Measurements from ENCODE around the gene UBE2J2. TPM values are rescaled to one million over a fixed set of nuclear protein-coding genes. Genes with fewer than 3 reads are reported as not detected.

The UBE2J2 gene
- total and polyA plus RNA-seq, 7 experiments from 2014 or later, result 62.3 to 92.2 (median 84.1) TPM

GRCh38 chr1:1310109-1310385, 36.4 kb upstream of the UBE2J2 start:
- ATAC-seq, result no peak
- peak overlapping the region in 2 of 9 donors; percentile 33 to 63 for H3K27ac Mint-ChIP-seq
- ChIA-PET POLR2A (interaction anchor here (0.8 to 1.6 kb wide), 4 partner anchors 9 to 65 kb away, joined by 3 to 5 read pairs (median 4); partner anchors contain the start of genes AURKAIP1, CPTP and INTS11), CTCF (no interaction called here)
- peaks cover 11 to 22% (median 17%) of the 10 kb centered on the region in 7 donors for H3K4me1 Mint-ChIP-seq
- Histone ChIP-seq H3K36me3 (ENCODE audit: control insufficient read depth in 2 of 3, insufficient read depth in 3 of 3, low read length in 3 of 3) (peaks cover 0 to 48% (median 4%) of the 10 kb centered on the region in 3 experiments), H3K9me3 (ENCODE audit: control insufficient read depth in 2 of 3, low read length in 3 of 3) (no peaks in the 10 kb centered on the region), H3K4me1 (ENCODE audit: control insufficient read depth in 2 of 2, insufficient read depth in 2 of 2, low read length in 2 of 2) (peaks cover 25 to 26% of the 10 kb centered on the region in 2 donors), H3K4me3 (ENCODE audit: low read length) (no peak overlapping the region), H3K27me3 (ENCODE audit: control insufficient read depth in 2 of 2, insufficient read depth in 2 of 2, low read length in 2 of 2) (no peaks in the 10 kb centered on the region), H3K27ac (ENCODE audit: low read depth, low read length) (peak overlapping the region; percentile 90)
- peak overlapping the region in 5 of 10 donors; percentile 1 to 91 (median 34) for H3K4me3 Mint-ChIP-seq
- intact Hi-C loops (cut with micrococcal nuclease), result no loop called here
- peaks cover 0 to 2% (median 0%) of the 10 kb centered on the region in 11 donors for H3K9me3 Mint-ChIP-seq
- no peaks in the 10 kb centered on the region for H3K27me3 Mint-ChIP-seq
- H3K36me3 Mint-ChIP-seq, result peaks cover 0 to 6% (median 0%) of the 10 kb centered on the region in 5 donors
- DNase-seq, result no peak

- H3K9me3 Mint-ChIP-seq, result peaks cover 0 to 2% (median 0%) of the 10 kb centered on the region in 11 donors
- peak overlapping the region in 5 of 9 donors; percentile 33 to 82 (median 60) for H3K27ac Mint-ChIP-seq
- Histone ChIP-seq H3K4me1 (ENCODE audit: control insufficient read depth in 2 of 2, insufficient read depth in 2 of 2, low read length in 2 of 2) (peaks cover 30 to 32% of the 10 kb centered on the region in 2 donors), H3K4me3 (ENCODE audit: low read length) (peak overlapping the region; percentile 64), H3K36me3 (ENCODE audit: control insufficient read depth in 2 of 3, insufficient read depth in 3 of 3, low read length in 3 of 3) (peaks cover 0 to 43% (median 4%) of the 10 kb centered on the region in 3 experiments), H3K27me3 (ENCODE audit: control insufficient read depth in 2 of 2, insufficient read depth in 2 of 2, low read length in 2 of 2) (no peaks in the 10 kb centered on the region), H3K9me3 (ENCODE audit: control insufficient read depth in 2 of 3, low read length in 3 of 3) (no peaks in the 10 kb centered on the region), H3K27ac (ENCODE audit: low read depth, low read length) (peak overlapping the region; percentile 90)
- ChIA-PET CTCF (no interaction called here), POLR2A (interaction anchor here (0.8 to 1.6 kb wide), 4 partner anchors 10 to 66 kb away, joined by 3 to 5 read pairs (median 4); partner anchors contain the start of genes AURKAIP1, CPTP and INTS11)
- peak overlapping the region; percentile 54 to 91 (median 70) for H3K4me3 Mint-ChIP-seq
- H3K27me3 Mint-ChIP-seq, result no peaks in the 10 kb centered on the region
- DNase-seq, result no peak
- H3K4me1 Mint-ChIP-seq, result peaks cover 11 to 23% (median 17%) of the 10 kb centered on the region in 7 donors
- peaks cover 0 to 6% (median 0%) of the 10 kb centered on the region in 5 donors for H3K36me3 Mint-ChIP-seq
- ATAC-seq, result no peak
- intact Hi-C loops (cut with micrococcal nuclease), result loop anchor here (2.0 to 10.0 kb wide), 5 partner anchors 57 to 599 kb away; partner anchors contain the start of genes ISG15 (in 2 of the 2) and ATAD3A (in 1 of the 2)
These were observed 35.8 kb upstream of the UBE2J2 start for GRCh38 chr1:1309251-1310108.

GRCh38 chr1:1308756-1309250, 35.1 kb upstream of the UBE2J2 start:
- Histone ChIP-seq H3K9me3 (ENCODE audit: control insufficient read depth in 2 of 3, low read length in 3 of 3) (no peaks in the 10 kb centered on the region), H3K27me3 (ENCODE audit: control insufficient read depth in 2 of 2, insufficient read depth in 2 of 2, low read length in 2 of 2) (no peaks in the 10 kb centered on the region), H3K4me1 (ENCODE audit: control insufficient read depth in 2 of 2, insufficient read depth in 2 of 2, low read length in 2 of 2) (peaks cover 31 to 34% of the 10 kb centered on the region in 2 donors), H3K4me3 (ENCODE audit: low read length) (peak overlapping the region; percentile 64), H3K36me3 (ENCODE audit: control insufficient read depth in 2 of 3, insufficient read depth in 3 of 3, low read length in 3 of 3) (peaks cover 0 to 36% (median 0%) of the 10 kb centered on the region in 3 experiments), H3K27ac (ENCODE audit: low read depth, low read length) (peak overlapping the region; percentile 90)
- H3K27ac Mint-ChIP-seq, result peak overlapping the region in 8 of 9 donors; percentile 47 to 91 (median 78)
- POLR2A ChIA-PET, result interaction anchor here (1.3 kb wide), 1 partner anchor 15 kb away, joined by 3 read pairs; no protein-coding TSS in a partner anchor
- H3K4me3 Mint-ChIP-seq, result peak overlapping the region; percentile 62 to 91 (median 84)
- peaks cover 0 to 2% (median 0%) of the 10 kb centered on the region in 11 donors for H3K9me3 Mint-ChIP-seq
- no peak for ATAC-seq
- intact Hi-C loops (cut with micrococcal nuclease), result loop anchor here (1.0 to 10.0 kb wide), 15 partner anchors 15 to 600 kb away; partner anchors contain the start of genes AURKAIP1 (in 2 of the 2), B3GALT6 (in 2 of the 2), C1orf159 (in 2 of the 2) and CPTP (in 2 of the 2)
- DNase-seq, result peak in 1 of 9 donors; percentile 23
- CTCF ChIA-PET, result no interaction called here
- peaks cover 0 to 6% (median 0%) of the 10 kb centered on the region in 5 donors for H3K36me3 Mint-ChIP-seq
- H3K4me1 Mint-ChIP-seq, result peaks cover 11 to 24% (median 17%) of the 10 kb centered on the region in 7 donors
- H3K27me3 Mint-ChIP-seq, result no peaks in the 10 kb centered on the region

- Histone ChIP-seq H3K4me3 (ENCODE audit: low read length) (peak within 1 kb of the TSS; percentile 83), H3K4me1 (ENCODE audit: control insufficient read depth in 2 of 2, insufficient read depth in 2 of 2, low read length in 2 of 2) (peaks cover 31 to 34% of the 10 kb centered on the region in 2 donors), H3K36me3 (ENCODE audit: control insufficient read depth in 2 of 3, insufficient read depth in 3 of 3, low read length in 3 of 3) (peaks cover 0 to 29% (median 0%) of the 10 kb centered on the region in 3 experiments), H3K27ac (ENCODE audit: low read depth, low read length) (peak within 1 kb of the TSS; percentile 90), H3K27me3 (ENCODE audit: control insufficient read depth in 2 of 2, insufficient read depth in 2 of 2, low read length in 2 of 2) (no peaks in the 10 kb centered on the region), H3K9me3 (ENCODE audit: control insufficient read depth in 2 of 3, low read length in 3 of 3) (no peaks in the 10 kb centered on the region)
- peak; percentile 87 for ATAC-seq
- DNase-seq, result peak; percentile 88 to 94 (median 91)
- ChIA-PET POLR2A (interaction anchor here (0.7 to 1.5 kb wide), 3 partner anchors 17 to 150 kb away, joined by 3 to 4 read pairs (median 3); partner anchors contain the start of gene CCNL2), CTCF (no interaction called here)
- Mint-ChIP-seq H3K27me3 (no peaks in the 10 kb centered on the region), H3K4me1 (peaks cover 11 to 24% (median 17%) of the 10 kb centered on the region in 7 donors), H3K4me3 (peak within 1 kb of the TSS; percentile 82 to 94 (median 88)), H3K36me3 (peaks cover 0 to 6% (median 0%) of the 10 kb centered on the region in 5 donors), H3K27ac (peak within 1 kb of the TSS; percentile 47 to 94 (median 89)), H3K9me3 (peaks cover 0 to 2% (median 0%) of the 10 kb centered on the region in 11 donors)
- intact Hi-C loops (cut with micrococcal nuclease), result loop anchor here (1.0 to 10.0 kb wide), 15 partner anchors 16 to 601 kb away; partner anchors contain the start of genes AURKAIP1 (in 2 of the 2), B3GALT6 (in 2 of the 2), C1orf159 (in 2 of the 2) and CPTP (in 2 of the 2)
These were observed 34.5 kb upstream of the UBE2J2 start, which contains the start of the genes ACAP3 and PUSL1 for GRCh38 chr1:1307923-1308755. ACAP3 (minus strand) TSS chr1:1307930; CDS start chr1:1307815, 115 bp downstream. PUSL1 (plus strand) TSS chr1:1308597; CDS start chr1:1308644, 47 bp downstream.

GRCh38 chr1:1307261-1307922, 33.7 kb upstream of the UBE2J2 start:
- H3K4me3 ChIP-seq (ENCODE audit: low read length), result peak overlapping the region; percentile 30
- CTCF ChIA-PET, result no interaction called here
- H3K36me3 ChIP-seq (ENCODE audit: control insufficient read depth in 2 of 3, insufficient read depth in 3 of 3, low read length in 3 of 3), result peaks cover 0 to 22% (median 0%) of the 10 kb centered on the region in 3 experiments
- peaks cover 31 to 34% of the 10 kb centered on the region in 2 donors for H3K4me1 ChIP-seq (ENCODE audit: control insufficient read depth in 2 of 2, insufficient read depth in 2 of 2, low read length in 2 of 2)
- POLR2A ChIA-PET, result interaction anchor here (0.7 to 1.5 kb wide), 3 partner anchors 18 to 149 kb away, joined by 3 to 4 read pairs (median 3); partner anchors contain the start of gene CCNL2
- H3K9me3 ChIP-seq (ENCODE audit: control insufficient read depth in 2 of 3, low read length in 3 of 3), result no peaks in the 10 kb centered on the region
- H3K27me3 ChIP-seq (ENCODE audit: control insufficient read depth in 2 of 2, insufficient read depth in 2 of 2, low read length in 2 of 2), result no peaks in the 10 kb centered on the region
- peak overlapping the region; percentile 78 for H3K27ac ChIP-seq (ENCODE audit: low read depth, low read length)
- H3K27ac Mint-ChIP-seq, result peak overlapping the region; percentile 40 to 92 (median 83)
- DNase-seq (peak in 2 of 9 donors; percentile 18 to 54), ATAC-seq (no peak)
- no peaks in the 10 kb centered on the region for H3K27me3 Mint-ChIP-seq
- peaks cover 11 to 24% (median 17%) of the 10 kb centered on the region in 7 donors for H3K4me1 Mint-ChIP-seq
- intact Hi-C loops (cut with micrococcal nuclease), result loop anchor here (5.0 to 10.0 kb wide), 4 partner anchors 55 to 295 kb away; partner anchors contain the start of genes ISG15 (in 2 of the 2) and ATAD3A (in 1 of the 2)
- H3K9me3 Mint-ChIP-seq, result peaks cover 0 to 2% (median 0%) of the 10 kb centered on the region in 11 donors
- peaks cover 0 to 6% (median 0%) of the 10 kb centered on the region in 5 donors for H3K36me3 Mint-ChIP-seq
- H3K4me3 Mint-ChIP-seq, result peak overlapping the region; percentile 82 to 94 (median 88)

All from naive thymus-derived CD4-positive, alpha-beta T cell (primary cell).